ENCODE data around the gene ALKBH1.
"Not testable (repeated sequence)": the region's sequence is repeated elsewhere in the genome, so short reads cannot be mapped to it uniquely, and the experiment has no call there.

Gene ALKBH1

GRCh38 chr14:77663293-77663692, 44.5 kb downstream of the ALKBH1 start:
- no peaks in the 10 kb centered on the region for H3K79me2 ChIP-seq (ENCODE audit: control insufficient read depth, low read length)
- no peak for TF ChIP-seq CTCF (IDR thresholded peaks at IDR 0.05; ENCODE audit: low read depth, low read length, poor library complexity, severe bottlenecking)
- no peak for TF ChIP-seq EZH2phosphoT487 (IDR thresholded peaks at IDR 0.05; ENCODE audit: borderline replicate concordance, low read length)
- H3K9me3 ChIP-seq (ENCODE audit: control insufficient read depth, insufficient read depth, low read length) = no peaks in the 10 kb centered on the region
- no peaks in the 10 kb centered on the region for H3K9me2 ChIP-seq (replicated peaks; ENCODE audit: control insufficient read depth, low read length)
- H3K36me3 ChIP-seq (ENCODE audit: control insufficient read depth, low read length) = no peaks in the 10 kb centered on the region
- no peak overlapping the region for H3K4me3 ChIP-seq (ENCODE audit: low read length)
- H3K4me2 ChIP-seq (ENCODE audit: low read length) = no peak overlapping the region
- H3F3A ChIP-seq (ENCODE audit: control insufficient read depth, insufficient read depth) = peaks cover 3% of the 10 kb centered on the region
- no peaks in the 10 kb centered on the region for H3K4me1 ChIP-seq (ENCODE audit: control insufficient read depth, low read length)
- H3K27ac ChIP-seq (ENCODE audit: low read depth, low read length) = no peak overlapping the region
- peaks cover 3% of the 10 kb centered on the region; the same call in 1 of the 2 replicates for H3K27me3 ChIP-seq (ENCODE audit: control insufficient read depth, low read length)
- H4K20me1 ChIP-seq (ENCODE audit: control insufficient read depth, insufficient read depth, low read depth, low read length) = no peaks in the 10 kb centered on the region

DNA sequence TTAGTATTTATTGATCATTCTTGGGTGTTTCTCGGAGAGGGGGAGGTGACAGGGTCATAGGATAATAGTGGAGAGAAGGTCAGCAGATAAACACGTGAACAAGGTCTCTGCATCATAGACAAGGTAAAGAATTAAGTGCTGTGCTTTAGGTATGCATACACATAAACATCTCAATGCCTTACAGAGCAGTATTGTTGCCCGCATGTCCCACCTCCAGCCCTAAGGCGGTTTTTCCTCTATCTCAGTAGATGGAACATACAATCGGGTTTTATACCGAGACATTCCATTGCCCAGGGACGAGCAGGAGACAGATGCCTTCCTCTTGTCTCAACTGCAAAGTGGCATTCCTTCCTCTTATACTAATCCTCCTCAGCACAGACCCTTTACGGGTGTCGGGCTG, 46.3 kb downstream of the ALKBH1 start:
- not testable (repeated sequence) for H3K27me3 ChIP-seq (ENCODE audit: control insufficient read depth, low read length); H3F3A ChIP-seq (ENCODE audit: control insufficient read depth, insufficient read depth); H3K27ac ChIP-seq (ENCODE audit: low read depth, low read length); H4K20me1 ChIP-seq (ENCODE audit: control insufficient read depth, insufficient read depth, low read depth, low read length); H3K36me3 ChIP-seq (ENCODE audit: control insufficient read depth, low read length); H3K79me2 ChIP-seq (ENCODE audit: control insufficient read depth, low read length); H3K4me3 ChIP-seq (ENCODE audit: low read length); H3K4me2 ChIP-seq (ENCODE audit: low read length); H3K9me3 ChIP-seq (ENCODE audit: control insufficient read depth, insufficient read depth, low read length); H3K9me2 ChIP-seq (replicated peaks; ENCODE audit: control insufficient read depth, low read length)
- H3K4me1 ChIP-seq (ENCODE audit: control insufficient read depth, low read length) = peaks cover 10% of the 10 kb centered on the region

- no peak overlapping the region for H3K27ac ChIP-seq (ENCODE audit: low read depth, low read length)
- H3K36me3 ChIP-seq (ENCODE audit: control insufficient read depth, low read length) = no peaks in the 10 kb centered on the region
These were observed 47.1 kb downstream of the ALKBH1 start for GRCh38 chr14:77660754-77661153.

DNA sequence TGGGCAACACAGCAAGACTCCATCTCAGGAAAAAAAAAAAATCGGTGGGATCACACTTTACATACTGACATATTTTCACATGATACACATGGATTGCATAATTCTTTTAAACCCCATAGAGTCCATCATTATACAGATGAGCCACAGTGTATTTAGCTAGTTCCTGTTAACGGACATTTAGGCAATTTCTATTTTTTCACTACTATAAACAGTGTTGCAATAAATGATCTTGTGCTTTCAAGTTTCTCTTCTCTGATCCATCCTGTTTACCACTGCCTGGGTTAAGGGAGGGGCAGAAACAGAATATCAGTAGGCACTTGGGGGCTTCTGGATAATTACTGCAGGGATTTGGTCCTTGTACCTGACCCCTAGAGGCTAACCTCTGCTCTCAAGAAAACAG, 48.0 kb downstream of the ALKBH1 start:
- Histone ChIP-seq H3F3A (ENCODE audit: control insufficient read depth, insufficient read depth) (no peaks in the 10 kb centered on the region), H3K9me3 (ENCODE audit: control insufficient read depth, insufficient read depth, low read length) (no peaks in the 10 kb centered on the region), H3K4me2 (ENCODE audit: low read length) (no peak overlapping the region), H3K79me2 (ENCODE audit: control insufficient read depth, low read length) (no peaks in the 10 kb centered on the region), H4K20me1 (ENCODE audit: control insufficient read depth, insufficient read depth, low read depth, low read length) (no peaks in the 10 kb centered on the region), H3K4me1 (ENCODE audit: control insufficient read depth, low read length) (peaks cover 14% of the 10 kb centered on the region), H3K36me3 (ENCODE audit: control insufficient read depth, low read length) (no peaks in the 10 kb centered on the region), H3K4me3 (ENCODE audit: low read length) (no peak overlapping the region), H3K9me2 (replicated peaks; ENCODE audit: control insufficient read depth, low read length) (no peaks in the 10 kb centered on the region), H3K27ac (ENCODE audit: low read depth, low read length) (no peak overlapping the region), H3K27me3 (ENCODE audit: control insufficient read depth, low read length) (peaks cover 3% of the 10 kb centered on the region; the same call in 1 of the 2 replicates)
- no peak for TF ChIP-seq CTCF (IDR thresholded peaks at IDR 0.05; ENCODE audit: low read depth, low read length, poor library complexity, severe bottlenecking)
- no peak for TF ChIP-seq EZH2phosphoT487 (IDR thresholded peaks at IDR 0.05; ENCODE audit: borderline replicate concordance, low read length)

More at GRCh38 chr14:77660754-77661153, 47.1 kb downstream of the ALKBH1 start:
- Histone ChIP-seq H4K20me1 (ENCODE audit: control insufficient read depth, insufficient read depth, low read depth, low read length) (no peaks in the 10 kb centered on the region), H3K27me3 (ENCODE audit: control insufficient read depth, low read length) (peaks cover 3% of the 10 kb centered on the region; the same call in 1 of the 2 replicates), H3K4me2 (ENCODE audit: low read length) (no peak overlapping the region), H3K9me2 (replicated peaks; ENCODE audit: control insufficient read depth, low read length) (no peaks in the 10 kb centered on the region), H3K4me1 (ENCODE audit: control insufficient read depth, low read length) (peaks cover 10% of the 10 kb centered on the region), H3K9me3 (ENCODE audit: control insufficient read depth, insufficient read depth, low read length) (no peaks in the 10 kb centered on the region), H3K4me3 (ENCODE audit: low read length) (no peak overlapping the region), H3F3A (ENCODE audit: control insufficient read depth, insufficient read depth) (no peaks in the 10 kb centered on the region), H3K79me2 (ENCODE audit: control insufficient read depth, low read length) (no peaks in the 10 kb centered on the region)
- TF ChIP-seq EZH2phosphoT487 (IDR thresholded peaks at IDR 0.05; ENCODE audit: borderline replicate concordance, low read length) (no peak), CTCF (IDR thresholded peaks at IDR 0.05; ENCODE audit: low read depth, low read length, poor library complexity, severe bottlenecking) (no peak)
